SIG-M5 treated with dmso at 0.1 percent for 504 hours (cell line): ENCODE data around the gene FOXC2.

Experiments
- DNase-seq: peaks from one replicate; lab custom pipeline; 2025; ENCODE audit not compliant: unreplicated experiment; lab: John Stamatoyannopoulos, UW

FOXC2 gene

DNA sequence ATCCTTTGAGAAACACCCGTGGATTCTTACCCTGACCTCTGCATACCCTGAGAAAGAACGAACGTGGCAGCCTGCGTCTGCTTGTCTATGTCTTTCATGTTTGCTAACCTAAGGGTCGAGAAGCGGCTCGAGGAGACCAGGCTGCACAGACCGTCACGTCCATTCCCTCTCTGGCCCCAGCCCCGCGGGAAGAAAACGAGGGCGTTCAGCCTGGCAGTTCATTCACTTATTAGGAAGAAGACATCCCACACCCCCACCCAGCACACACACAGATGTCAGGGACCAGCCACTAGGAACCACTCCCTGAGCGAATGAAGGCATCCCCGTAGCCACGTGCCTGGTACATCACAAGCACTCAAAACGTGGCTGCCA lies 10.9 kb upstream of the FOXC2 start:
- no peak for DNase-seq

DNA sequence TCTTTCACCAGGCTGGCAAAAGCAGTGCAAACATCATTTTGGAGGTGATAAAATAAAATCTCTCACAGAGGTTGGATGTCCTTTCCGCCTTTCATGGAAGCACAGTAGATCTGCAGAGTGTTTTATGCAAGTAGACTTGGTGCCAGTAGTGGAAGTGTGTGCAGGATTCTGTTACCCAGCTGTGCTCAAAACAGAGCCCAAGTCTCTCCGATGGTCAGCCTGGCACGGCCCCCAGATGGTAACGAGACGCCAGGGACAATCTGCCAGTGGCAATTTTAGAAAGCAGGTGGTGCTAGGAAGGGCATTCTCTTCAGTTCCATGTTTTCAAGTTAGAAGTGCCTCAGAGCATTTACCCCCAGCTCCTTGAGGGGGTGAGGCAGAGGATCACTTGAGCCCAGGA lies 10.1 kb upstream of the FOXC2 start:
- no peak for DNase-seq

DNA sequence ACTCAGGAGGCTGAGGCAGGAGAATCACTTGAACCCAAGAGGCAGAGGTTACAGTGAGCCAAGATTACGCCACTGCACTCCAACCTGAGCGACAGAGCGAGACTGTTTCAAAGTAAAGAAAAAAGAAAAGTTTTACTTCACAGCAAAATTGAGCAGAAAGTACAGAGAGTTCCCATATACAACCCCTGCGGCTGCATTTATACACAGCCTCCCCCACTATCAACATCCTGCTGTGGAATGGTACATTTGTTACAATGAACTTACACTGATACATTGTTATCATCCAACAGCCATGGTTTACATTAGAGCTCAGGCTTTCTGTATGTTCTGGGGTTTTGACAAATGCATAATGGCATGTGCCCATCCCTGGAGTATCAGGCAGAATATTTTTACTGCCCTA lies 9.0 kb upstream of the FOXC2 start:
- no peak for DNase-seq

DNA sequence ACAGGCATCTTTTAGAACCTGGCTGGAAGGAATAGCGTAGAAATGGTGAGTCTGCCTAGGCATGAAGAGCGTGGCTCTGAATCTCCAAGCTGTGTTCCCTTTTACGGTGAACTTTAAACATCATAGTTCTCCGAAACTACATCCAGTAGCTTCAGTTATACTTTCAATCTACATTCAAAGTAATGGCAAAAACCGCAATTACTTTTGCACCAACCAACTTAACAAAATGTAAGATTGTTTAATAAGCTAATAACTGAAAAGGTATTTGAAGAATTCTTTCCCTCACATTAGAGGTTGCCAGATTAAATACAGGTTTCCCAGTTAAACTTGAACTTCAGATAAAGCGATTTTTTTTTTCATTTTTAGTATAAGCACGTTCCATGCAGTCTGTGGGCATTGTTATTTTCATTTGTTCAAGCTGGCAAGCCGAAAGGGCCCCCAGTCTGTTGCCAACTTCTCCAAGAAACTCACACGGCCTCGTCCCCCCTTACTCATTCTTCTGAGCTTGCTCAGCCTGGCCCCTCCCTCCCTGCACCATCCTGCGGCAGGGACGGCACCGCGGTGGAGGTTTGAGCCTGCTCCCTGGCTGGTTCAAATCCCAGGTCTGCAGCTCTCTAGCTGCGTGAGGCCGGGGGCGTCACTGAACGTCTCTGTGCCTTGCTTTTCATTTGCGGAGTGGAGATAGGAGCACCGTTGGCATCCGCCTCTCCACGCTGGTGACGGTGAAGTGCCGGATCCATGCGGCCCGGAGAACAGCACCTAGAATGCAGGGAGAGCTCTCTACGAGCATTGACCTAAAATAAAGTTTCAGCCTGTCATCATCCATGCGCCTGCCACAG lies 8.1 kb upstream of the FOXC2 start:
- DNase-seq, result no peak

DNA sequence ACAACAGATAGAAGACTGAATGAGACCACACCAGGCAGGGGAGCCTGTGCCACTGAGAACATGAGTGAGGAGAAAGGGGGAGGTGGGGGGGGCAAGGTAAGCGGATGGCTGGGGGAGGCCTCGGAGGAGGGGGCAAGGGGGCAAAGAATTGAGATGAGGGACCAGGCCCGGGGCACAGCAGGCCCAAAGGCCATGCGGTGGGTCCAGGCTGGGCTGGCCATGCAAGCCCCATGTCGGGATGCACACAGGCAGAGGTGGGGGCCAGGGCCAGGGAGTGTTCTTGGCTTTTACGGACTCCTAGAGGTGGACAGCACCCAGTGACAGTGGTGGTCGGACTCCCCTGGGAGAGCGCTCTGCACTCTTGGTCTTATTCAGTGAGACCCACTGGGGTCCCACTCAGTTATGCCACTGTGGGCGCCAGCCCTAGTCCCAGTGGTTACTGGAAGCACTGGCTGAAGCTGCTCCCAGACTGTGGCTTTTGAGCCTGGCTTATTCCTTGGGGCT lies 6.8 kb upstream of the FOXC2 start:
- no peak for DNase-seq

DNA sequence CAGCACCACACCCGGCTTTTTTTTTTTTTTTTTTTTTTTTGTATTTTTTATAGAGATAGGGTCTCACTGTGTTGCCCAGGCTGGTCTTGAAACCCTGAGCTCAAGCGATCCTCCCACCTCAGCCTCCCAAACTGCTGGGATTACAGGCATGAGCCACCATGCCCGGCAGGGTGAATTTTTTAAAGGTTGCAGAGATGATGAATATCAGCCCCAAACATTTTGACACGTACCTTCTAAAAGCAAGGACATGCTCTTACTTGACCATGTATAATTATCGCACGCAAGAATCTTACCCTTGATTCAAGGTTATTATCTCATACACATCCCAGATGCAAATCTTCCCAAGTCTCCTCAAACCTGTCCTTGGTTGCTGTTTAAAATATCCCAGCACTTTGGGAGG lies 4.3 kb upstream of the FOXC2 start:
- no peak for DNase-seq

DNA sequence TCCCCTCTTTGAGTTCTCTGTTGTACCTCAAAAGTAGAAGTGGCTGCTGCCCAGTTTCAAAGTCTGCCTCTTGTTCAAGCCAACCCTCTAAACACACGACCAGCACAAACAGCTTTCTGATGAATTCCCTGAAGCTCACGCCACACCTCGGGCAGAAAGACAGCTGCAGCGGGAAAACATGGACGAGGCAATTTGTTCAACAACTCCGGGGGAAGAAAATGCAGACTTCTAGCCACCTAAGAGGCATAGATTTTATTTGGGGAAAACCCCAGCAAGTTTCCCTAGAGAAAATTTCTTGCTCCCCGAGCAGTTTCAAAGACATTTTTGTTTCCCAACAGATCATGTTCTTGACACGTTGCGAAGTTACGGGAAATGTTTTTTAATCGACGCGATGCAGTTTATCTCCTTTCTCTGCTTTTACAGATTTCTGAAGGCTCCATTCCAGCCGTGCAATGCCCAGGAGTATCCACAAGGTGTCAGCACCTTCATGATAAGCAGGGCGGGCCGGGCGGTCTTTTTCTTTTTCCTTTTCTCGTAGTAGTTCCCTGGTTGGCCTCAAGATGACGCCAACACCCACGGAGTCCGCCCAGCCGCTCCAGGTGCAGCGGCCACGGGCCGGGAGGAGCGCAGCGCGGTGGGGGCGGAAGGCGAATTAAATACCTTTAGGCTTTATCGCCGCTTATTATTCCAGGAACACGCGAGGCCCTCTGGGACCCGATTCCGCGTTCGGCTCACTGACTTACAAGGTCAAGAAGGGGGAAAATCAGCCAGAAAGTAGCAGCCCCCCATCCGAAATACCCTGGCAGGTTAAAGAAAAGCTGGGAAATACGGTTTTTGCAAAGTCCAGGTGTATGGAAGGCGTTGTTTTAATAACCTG lies 2.9 kb upstream of the FOXC2 start:
- peak; percentile 83 for DNase-seq

DNA sequence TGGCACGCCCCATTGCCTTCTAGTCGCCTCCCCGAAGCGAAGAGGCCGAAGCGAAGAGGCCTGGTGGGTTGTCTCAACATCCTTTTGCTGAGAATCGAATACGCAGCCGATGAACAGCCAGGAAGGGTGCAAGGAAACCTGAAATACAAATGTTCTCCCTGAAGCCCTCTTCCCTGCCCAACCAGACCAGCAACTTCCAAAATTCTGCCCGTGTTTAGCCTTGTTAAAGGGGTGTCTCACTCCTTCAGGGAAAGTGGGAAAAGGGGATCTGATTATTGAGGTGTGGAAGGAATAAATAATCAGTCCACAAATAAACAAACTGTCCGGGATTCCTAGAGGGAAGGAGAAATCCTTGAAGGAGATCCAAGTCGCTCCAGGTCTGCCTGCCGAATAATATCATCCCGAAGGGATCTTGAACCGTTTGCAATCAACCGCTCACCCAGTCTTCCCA lies 1.4 kb upstream of the FOXC2 start:
- DNase-seq, result no peak

DNA sequence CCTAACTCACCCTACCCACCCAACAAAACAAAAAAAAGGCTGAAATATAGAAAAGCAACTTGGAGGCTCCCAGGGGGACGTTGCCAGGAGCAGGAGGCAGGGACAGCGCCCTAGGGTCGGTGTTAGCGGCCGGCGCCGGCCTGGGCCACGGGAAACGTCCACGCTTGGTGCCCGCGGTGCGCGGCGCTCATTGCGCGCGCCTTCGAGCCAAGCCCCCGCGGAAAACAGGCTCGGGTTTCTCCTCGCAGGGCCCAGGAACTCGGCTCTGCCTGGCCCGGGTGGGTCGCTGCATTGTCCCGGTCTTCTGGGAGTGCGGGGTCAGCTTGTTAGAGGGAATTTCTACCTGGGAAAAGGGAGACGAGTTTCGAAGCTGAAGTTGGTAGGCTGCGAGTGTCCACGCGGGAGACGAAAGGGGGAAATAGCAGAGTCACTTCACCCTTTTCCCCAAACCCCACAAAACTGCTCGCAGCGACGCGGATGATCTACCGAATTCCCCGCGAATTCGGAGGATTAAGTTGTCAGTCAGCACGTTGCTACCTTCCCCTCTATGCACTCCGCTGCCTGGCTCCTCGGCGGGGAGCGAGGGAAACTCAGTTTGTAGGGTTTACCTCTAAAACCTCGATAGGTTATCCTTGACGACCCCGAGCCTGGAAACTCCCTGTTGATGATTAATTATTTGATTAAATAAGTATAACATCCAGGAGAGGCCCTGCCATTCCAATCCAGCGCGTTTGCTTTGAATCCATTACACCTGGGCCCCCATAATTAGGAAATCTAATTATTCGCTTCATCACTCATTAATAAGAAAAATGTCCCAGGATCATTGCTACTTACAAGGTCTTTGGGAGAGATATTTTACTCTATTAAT lies 751 bp upstream of the FOXC2 start:
- no peak for DNase-seq

DNA sequence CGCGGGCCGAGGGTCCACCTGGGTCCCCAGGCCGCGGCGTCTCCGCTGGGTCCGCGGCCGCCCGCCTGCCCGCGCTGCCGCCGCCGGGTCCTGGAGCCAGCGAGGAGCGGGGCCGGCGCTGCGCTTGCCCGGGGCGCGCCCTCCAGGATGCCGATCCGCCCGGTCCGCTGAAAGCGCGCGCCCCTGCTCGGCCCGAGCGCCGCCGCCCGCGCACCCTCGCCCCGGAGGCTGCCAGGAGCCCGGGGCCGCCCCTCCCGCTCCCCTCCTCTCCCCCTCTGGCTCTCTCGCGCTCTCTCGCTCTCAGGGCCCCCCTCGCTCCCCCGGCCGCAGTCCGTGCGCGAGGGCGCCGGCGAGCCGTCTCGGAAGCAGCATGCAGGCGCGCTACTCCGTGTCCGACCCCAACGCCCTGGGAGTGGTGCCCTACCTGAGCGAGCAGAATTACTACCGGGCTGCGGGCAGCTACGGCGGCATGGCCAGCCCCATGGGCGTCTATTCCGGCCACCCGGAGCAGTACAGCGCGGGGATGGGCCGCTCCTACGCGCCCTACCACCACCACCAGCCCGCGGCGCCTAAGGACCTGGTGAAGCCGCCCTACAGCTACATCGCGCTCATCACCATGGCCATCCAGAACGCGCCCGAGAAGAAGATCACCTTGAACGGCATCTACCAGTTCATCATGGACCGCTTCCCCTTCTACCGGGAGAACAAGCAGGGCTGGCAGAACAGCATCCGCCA lies 504 bp downstream of the FOXC2 start:
- no peak for DNase-seq

DNA sequence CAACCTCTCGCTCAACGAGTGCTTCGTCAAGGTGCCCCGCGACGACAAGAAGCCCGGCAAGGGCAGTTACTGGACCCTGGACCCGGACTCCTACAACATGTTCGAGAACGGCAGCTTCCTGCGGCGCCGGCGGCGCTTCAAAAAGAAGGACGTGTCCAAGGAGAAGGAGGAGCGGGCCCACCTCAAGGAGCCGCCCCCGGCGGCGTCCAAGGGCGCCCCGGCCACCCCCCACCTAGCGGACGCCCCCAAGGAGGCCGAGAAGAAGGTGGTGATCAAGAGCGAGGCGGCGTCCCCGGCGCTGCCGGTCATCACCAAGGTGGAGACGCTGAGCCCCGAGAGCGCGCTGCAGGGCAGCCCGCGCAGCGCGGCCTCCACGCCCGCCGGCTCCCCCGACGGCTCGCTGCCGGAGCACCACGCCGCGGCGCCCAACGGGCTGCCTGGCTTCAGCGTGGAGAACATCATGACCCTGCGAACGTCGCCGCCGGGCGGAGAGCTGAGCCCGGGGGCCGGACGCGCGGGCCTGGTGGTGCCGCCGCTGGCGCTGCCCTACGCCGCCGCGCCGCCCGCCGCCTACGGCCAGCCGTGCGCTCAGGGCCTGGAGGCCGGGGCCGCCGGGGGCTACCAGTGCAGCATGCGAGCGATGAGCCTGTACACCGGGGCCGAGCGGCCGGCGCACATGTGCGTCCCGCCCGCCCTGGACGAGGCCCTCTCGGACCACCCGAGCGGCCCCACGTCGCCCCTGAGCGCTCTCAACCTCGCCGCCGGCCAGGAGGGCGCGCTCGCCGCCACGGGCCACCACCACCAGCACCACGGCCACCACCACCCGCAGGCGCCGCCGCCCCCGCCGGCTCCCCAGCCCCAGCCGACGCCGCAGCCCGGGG lies 1.3 kb downstream of the FOXC2 start:
- no peak for DNase-seq

DNA sequence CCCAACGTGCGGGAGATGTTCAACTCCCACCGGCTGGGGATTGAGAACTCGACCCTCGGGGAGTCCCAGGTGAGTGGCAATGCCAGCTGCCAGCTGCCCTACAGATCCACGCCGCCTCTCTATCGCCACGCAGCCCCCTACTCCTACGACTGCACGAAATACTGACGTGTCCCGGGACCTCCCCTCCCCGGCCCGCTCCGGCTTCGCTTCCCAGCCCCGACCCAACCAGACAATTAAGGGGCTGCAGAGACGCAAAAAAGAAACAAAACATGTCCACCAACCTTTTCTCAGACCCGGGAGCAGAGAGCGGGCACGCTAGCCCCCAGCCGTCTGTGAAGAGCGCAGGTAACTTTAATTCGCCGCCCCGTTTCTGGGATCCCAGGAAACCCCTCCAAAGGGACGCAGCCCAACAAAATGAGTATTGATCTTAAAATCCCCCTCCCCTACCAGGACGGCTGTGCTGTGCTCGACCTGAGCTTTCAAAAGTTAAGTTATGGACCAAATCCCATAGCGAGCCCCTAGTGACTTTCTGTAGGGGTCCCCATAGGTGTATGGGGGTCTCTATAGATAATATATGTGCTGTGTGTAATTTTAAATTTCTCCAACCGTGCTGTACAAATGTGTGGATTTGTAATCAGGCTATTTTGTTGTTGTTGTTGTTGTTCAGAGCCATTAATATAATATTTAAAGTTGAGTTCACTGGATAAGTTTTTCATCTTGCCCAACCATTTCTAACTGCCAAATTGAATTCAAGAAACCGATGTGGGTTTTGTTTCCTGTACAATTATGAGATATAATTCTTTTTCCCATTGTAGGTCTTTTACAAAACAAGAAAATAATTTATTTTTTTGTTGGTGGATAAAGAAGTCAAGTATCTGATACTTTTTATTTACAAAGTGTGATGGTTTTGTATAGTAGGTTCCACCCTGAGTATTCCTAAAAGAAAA lies 2.3 kb downstream of the FOXC2 start:
- no peak for DNase-seq

DNA sequence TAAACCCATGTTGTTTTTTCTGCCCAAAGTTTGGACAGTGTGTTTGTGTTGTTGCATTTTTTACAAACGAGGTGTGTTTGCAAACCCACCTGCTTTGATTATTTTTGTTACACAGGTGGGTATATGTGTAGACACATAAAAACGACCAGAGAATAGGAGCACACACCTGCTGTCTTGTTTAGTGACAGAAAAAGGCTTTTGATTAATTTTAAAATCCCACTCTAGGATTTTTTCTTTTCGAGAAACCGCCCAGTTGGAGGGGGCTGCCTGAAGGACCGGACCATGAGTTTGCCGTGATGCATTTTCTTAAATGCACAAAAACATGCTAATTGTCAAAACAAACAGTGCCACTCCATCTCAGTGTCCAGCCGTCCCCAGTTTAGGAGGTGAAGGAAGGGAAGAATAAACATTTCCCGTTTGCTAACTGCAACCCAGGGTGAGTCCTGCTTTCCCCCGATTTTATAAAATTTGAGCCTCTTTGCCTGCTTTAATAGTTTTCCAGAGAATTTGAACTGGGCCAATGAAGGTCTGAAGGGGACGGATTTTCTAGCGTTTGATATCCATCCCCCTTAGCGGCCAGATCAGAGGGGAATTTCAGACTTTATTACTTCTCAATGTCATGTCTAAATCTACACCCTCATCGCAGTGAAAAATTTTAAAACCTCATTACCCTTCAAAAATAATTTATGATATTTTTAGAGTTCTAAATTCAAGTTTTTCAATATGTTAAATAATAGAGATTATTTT lies 3.2 kb downstream of the FOXC2 start:
- no peak for DNase-seq

DNA sequence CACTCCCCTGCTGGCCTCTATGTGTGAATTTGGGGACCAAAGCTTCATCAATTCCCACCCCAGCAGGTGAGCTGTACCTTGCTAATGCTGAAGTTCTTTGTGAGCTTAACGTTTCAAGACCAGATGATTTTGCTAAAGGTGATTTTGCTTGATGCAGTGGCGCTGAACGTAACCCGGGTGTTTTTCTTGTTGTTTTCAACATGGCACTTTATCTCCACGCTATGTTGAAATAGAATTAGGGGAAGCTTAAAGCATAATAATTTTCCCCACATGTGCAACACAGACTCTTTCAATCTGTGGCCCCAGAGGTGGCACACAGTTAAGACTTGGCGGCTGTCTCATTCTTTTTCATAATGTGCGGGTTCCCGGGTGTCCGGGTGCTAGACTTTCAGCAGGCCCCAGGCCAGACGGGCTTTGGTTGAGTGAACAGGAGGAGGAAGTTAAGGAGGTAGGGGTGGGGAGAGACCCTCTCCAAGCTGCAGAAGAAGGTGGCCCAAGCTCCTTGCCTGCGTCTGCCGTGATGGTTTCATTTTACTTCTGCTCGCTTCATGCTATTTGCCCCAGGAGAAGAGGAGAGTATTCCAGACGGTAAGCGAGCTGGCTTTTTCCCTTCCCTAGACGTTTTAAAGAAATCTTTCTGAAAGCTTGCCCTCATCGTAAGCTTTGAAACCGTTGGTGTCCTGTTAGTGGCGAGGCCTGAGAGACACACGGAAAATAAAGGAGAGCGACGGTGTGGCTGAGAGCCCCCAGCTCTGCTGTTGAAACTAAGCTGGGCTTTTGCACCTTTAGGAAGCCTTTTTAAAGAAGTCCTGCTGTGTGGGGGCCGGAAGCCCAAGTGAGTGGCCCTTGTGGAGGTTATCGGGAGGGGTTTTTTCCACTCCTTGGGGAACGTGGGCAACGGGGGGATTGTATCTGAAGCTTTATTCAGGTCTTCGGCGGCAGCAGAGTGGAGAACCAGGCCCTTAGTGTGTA lies 4.2 kb downstream of the FOXC2 start:
- no peak for DNase-seq

DNA sequence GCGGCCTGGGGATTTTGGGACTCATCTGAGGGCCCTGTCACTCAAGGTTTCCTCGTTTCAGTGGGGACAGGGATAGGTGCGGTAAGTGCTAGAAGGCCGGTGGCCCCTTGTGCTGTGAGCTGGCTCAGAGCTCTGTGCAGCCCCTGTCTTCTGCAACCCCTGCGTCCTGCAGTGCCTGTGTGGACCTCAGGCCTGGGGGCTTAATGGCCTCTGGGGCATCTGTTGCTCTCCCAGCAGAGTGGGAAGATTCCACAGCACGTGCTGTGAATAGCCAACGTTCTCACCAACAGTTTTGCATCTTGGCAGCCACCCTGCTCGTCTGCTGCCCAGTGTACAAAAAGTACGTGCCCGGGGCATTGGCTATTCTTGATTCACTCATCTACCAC lies 4.9 kb downstream of the FOXC2 start:
- no peak for DNase-seq

DNA sequence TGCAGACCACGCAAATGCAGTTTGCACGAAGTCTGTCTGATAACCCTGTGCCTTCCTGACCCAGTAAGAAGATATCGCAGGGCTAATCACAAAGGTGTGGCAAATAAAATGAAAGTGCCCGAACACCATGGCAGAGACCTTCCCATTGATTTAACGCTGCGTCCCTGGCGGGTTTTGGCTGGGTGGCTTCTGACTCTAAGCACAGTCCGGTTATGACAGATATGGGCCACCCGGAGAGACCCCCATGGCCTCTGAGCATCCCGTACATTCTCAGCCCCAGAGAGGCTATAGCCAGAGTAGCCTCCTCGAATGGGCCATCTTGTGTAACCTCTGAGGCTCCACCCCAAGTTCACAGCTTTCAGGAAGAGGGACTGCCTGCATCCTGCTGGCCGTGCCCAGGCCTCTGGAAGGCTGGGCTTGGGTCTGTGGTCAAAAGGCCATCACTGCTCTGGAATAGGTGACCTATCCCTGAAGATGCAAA lies 5.5 kb downstream of the FOXC2 start:
- no peak for DNase-seq
